Measurements from ENCODE around the gene SINHCAF. TPM values are rescaled to one million over a fixed set of nuclear protein-coding genes. Genes with fewer than 3 reads are reported as not detected.

SINHCAF gene
- total RNA-seq, 1 donor from 2014 or later: 53.1 TPM

DNA sequence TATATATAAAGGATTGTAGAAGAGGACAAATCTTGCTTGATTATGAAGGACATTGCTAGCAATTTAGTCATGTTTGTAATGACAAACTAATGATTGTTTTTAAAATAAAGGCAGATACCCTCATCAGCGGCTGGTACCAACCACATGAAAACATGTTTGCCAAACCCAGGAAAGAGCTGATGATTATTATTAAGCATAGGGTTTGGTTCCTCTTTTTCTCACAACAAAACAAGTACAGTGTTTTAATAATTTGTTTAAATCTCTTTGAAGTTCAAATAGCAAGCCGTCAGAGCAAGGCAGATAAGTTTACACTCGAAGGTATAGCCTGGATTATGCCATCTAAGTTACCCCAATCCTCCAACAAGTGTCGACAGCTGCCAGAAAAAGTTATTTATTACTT, 5.3 kb upstream of the SINHCAF start:
- no peak for DNase-seq

DNA sequence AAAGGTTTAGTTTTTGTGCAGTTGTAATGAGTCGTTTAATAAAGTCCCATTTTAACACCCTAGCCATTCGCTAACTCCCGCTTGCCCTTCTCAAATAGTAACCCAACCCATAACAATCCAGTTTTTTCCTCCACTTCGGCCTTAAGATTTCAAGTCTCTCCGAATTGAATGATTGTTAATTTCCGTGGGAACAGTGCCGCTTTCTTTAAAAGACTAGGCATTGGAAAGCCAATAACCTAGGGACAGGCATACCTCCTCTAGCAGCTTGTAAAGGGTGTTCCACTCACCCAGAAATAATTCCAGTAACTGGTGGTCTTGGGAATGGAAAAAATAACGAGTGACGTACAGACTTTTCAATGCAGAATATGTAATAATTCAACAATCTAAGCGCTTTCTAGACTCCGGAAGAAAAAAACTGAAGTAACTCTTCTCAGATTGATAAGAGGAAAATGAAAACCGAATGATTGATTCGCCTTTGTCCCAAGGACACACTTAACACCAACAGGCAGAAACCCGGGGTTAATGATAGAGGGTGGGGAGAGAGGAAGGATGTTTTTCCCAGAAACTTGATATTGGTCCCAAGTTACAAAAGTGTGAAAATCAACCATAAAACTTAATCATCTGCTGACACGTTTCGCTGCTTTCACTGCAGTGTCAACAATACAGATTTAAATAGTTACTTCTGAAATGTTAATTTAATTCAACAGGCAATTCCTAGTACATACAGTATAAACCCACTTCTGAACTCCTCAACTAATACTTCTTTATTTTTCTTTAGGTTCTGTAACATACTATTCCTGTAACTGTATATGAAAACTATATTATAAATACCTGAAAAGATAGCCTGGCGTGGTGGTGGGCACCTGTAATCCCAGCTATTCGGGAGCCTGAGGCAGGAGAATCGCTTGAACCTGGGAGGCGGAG, 1.0 kb upstream of the SINHCAF start:
- peak; percentile 59 for DNase-seq

DNA sequence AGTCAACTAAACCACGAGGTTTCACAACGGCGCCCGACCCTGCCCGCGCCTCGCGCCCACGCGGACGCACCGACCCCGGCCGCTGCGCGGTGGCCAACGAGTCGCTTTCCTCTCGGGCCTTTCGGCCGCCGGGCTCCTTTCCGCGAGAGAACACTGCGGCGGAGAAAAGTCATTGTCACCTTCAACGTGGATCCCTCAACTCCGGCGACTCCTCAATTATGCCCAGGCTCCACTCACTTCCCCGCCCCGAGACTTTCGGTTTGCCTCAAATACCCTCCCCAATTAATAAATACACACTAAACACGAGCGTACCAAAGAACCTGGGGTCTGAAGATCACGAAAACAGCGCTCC, 450 bp downstream of the SINHCAF start:
- DNase-seq: no peak

- DNase-seq: peak; percentile 72
Measured at GRCh38 chr12:31324845-31325523, 966 bp downstream of the SINHCAF start.

- DNase-seq: peak; percentile 88
Measured at GRCh38 chr12:31324116-31324844, 1.7 kb downstream of the SINHCAF start.

- DNase-seq: no peak
Measured at GRCh38 chr12:31323391-31324115, 2.4 kb downstream of the SINHCAF start.

DNA sequence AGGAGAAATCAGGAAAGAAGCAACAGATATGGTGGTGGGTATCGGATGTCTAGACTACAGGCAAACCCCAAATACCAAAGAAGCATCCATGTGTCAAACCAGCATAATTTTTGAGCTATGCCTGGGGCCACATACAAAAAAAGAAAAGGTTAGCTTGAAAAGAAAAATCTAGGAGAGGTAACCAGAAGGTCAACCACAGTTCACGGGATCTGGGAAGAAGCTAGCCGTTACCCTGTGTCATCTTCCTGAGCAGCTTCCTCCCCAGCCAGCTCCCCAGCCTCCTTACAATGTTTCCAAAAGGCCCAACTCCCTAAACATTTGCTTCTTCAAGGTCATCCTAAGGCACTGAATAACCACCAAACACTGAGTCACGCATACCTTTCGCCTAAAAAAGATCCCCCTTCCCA, 3.1 kb downstream of the SINHCAF start:
- DNase-seq: peak; percentile 43

DNA sequence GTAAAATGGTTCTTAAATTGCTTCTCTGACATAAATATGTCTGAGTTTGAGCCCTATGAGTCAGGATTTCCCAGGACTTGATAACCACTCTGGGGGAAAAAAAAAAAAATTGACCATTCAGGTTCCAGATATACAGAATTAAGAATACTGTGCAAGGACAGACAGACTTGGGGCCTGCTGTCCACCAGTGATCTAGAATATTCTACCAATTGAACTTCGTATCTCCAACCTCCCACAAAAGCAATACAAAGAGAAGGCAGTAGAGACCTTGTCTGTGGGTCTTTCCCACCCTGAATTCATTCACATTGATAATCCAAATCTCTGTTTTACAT, 4.1 kb downstream of the SINHCAF start:
- DNase-seq: no peak

DNA sequence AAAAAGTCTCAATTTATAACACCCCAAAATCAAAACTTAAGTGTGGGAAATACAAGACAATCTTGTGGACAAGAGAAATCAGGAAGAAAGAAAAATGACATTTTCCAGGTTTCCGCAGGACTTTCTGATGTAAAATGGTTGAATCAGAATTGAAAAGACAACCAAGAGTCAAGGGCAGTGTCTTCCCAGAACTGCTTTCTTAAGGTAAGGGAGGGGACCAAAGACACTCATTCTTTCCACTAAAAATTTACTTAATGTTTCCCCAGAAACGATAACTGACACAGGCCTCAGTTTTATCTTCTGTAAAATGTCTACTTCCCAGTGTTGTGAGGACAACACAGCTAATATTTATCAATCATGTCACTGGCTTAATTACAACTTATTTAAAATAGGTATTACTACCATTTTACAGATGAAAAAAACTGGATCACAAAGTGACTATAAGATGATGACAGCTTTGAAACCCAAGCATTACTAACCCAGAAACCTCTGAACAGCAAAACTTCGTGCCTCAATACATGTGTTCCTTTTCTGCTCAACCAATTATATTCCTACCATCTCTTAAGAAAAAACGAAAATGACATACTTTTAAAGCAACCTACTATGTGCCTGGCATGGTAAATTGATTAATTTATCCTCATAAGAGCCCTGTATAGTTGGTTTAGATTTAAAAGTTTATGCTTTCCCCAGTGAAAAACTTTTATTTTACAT, 4.6 kb downstream of the SINHCAF start:
- DNase-seq: no peak

GRCh38 chr12:31318657-31319269, 7.2 kb downstream of the SINHCAF start:
- no peak for DNase-seq

DNA sequence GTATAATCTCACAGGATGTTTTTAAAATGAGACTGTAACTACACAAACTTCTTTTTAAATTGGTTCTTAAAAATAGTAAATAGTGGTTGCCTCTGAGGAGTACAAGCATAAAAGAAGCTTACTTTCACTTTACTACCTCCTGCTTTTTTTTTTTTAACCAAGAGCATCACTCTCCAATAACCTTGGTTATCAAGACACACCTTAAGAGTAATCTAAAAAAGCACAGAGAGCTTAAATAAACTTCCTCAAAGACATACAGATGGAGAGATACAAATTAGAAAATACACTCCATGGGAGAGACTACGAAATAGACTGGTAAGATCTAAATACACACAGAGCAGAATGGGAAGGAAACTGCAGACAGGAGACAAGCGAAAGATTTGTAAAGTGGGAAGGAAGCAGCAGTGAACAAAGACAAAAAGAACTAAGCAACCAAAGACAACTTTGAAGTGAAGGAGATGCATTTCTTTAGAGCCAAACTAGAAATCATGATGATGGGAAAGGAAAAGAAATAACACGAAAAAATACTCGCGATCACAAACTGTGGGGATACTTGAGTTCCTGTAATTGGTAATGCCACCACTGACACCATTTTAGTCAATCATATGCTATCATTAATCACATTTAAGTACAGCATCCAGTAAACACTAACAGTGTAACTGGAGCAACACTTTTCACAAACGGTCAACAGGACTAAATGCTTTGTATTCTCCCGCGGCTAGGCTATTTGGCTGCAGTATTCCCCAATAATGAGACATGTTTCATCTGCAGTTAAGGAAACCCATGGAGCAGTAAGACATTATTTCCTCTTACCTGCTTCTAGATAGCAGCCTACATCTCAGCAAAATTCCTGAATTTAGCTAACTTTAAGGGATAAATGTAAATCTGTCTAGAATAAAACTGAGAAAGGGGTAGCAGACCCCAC, 8.2 kb downstream of the SINHCAF start:
- peak; percentile 40 for DNase-seq

- DNase-seq: no peak
Measured at GRCh38 chr12:31316891-31317290, 9.1 kb downstream of the SINHCAF start.

DNA sequence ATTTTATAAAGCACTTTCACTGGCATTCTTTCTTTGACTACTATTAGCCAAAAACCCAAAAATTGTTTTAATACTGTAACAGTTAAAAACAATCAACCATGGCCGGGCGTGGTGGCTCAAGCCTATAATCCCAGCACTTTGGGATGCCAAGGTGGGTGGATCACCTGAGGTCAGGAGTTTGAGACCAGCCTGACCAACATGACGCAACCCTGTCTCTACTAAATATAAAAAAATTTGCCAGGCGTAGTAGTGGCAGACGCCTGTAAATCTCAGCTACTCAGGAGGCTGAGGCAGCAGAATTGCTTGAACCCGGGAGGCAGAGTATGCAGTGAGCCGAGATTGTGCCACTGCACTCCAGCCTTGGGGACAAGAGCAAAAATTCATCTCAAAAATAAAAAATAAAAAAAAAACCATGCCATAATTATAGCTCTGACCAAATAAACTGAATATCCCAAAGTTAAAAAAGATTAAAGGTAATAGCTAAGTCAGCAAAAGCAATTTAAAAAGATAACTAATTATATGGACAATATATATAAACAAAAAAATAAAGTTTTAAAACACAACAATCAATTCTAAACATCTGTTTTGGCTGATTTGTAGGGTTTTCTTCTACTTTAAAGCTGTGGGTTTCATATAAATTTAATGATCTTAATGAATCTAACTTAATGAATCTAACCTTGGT, 10.0 kb downstream of the SINHCAF start:
- no peak for DNase-seq

- no peak for DNase-seq
Measured at GRCh38 chr12:31315044-31315715, 10.8 kb downstream of the SINHCAF start.

DNA sequence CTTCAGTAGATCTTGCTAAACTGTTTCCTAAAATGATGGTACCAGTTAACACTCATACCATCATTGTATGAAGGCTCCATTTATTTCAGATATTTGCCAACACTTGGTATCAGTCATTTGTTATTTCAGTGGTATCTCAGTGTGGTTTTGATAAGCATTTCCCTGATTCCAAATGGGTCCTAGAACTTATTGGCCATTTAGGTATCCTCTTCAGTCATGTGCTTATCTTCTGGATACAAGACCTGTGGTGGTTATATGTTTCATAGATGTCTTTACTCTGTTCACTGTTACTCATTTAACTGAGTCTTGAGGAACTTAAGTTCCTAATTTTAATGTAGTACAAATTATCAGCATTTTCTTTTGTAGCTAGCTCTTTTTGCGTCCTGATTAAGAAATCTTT, 13.5 kb downstream of the SINHCAF start:
- no peak for DNase-seq

DNA sequence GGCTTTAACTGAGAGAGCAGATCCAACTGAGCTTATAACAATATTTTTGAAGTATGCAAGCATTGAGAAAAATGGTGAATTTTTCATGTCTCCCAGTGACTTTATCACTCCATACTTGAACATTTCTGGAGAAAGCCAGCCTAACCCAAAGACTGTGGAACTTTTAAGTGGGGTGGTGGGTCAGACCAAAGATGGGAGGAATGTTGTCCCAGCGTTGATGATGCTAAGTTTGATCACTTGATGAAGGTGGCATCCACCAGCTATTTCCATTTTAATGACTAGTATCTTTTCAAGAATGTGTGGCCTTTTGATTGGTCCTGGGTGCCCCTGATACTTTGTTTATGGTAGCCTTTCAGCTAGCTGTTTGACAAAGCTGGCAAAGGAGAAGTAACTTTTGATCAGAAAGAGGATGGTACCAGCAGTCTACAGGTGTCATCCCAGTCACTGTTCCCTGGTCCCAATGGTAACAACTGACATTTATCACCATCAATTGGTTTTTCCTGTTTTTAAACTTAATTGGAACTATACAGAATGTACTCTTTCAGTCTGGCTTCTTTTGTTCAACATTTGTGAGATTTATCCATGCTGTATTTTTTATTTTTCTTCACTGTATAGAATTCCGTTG, 14.2 kb downstream of the SINHCAF start:
- no peak for DNase-seq

DNA sequence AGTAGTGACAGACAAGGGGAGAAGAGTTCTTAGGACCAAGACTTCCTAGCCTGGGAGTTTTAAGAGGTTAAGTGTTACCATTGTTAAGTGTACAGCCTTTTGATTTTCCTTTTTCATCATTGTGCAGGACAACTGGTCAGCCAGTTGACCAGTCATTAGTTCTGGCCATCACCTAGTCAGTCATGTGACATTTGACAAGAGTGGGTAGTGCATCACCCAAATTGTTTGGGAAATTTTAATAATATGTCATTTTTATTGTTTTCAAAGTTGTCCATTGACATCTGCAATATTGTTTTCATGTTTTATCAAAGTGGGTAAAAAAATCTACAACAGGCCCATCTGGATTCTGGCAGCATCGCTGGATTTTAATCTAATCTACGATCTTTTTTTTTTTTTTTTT, 15.5 kb downstream of the SINHCAF start:
- no peak for DNase-seq

DNA sequence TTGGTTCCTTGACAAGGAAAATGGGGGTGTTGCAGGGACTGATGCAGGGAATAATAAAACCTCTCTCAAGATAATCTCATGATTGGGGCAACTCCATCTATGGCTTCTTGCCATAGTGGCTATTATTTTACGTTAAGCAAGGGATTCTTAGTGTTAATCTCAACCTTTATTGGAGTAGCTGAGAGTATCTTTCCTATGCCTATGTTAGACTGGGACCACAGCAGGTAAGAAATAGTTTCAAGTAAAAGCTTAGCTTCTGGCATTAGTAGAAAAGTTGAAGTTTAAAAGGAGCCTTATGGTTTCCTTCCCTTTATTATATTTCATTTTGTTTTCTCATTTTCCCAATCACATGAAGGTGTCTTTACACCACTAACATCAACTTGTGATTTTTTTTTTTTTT, 16.7 kb downstream of the SINHCAF start:
- no peak for DNase-seq

- no peak for DNase-seq
Measured at GRCh38 chr12:31308116-31308515, 17.8 kb downstream of the SINHCAF start.
